ENCODE data around the gene GNAI3.

Gene GNAI3

DNA sequence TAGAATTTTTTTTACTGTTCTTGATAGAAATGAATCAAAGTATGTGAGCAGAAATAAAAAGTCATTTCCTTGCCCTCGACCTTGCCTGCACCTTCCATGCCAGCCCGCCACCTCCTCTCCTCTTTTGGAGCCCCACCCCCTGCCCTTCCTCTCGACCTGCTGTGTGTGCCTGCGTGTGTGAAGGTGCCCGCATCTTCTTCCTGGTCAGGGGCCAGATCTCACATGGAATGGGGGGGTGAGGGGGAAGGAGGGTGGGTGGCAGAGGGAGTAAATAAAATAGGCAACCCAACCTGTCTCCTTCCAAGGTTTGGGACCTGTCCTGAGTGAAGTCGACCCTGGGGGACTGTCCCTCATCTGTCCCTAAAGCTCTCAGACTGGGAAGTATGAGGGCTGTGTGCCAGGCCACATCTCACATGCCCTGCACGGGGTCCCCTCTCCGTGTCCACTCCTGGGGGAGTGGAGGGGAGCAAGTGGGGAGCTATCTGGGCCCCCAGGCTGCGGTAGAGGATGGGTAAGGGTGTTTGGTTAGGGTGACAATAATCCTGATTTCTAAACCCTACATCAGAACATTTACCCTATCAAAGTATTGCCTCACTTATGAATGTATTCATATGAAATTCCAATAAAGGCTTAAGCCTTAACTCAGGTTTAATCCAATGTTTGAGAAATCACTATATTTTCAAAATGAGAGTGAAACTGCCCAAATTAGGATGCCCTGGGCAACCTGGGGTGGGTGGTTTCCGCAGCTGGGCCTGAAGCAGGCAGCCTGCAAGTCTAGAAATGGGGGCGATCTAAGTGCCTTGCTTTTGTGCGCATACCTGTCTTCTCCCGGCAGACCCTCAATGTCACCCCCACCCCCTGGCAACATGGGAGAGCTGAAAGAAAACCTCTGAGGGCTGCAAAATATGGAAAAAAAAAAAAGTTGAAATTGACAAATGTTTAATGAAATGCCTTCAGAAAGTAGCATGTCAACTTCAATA is 86.6 kb downstream of the GNAI3 start:
- FAIRE-seq (no peak), DNase-seq (ENCODE audit: low spot score) (no peak)

DNA sequence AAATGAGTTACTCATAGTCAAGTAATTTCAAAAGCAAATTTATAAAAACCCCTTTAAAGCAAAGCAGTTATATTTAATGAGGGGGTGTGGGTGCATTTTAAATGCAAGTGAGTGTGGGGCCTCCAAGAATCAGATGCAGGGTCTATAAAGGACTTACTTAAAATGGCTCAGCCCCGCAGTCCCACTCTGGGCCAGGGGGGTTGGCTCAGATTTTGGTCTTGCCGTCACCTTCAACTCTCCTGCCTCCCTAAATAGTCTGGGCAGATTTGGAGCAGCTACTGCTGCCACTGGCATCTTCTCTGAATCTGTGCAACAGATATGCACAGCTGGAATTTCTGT is 87.4 kb downstream of the GNAI3 start:
- DNase-seq (ENCODE audit: low spot score): no peak
- FAIRE-seq: no peak

DNA sequence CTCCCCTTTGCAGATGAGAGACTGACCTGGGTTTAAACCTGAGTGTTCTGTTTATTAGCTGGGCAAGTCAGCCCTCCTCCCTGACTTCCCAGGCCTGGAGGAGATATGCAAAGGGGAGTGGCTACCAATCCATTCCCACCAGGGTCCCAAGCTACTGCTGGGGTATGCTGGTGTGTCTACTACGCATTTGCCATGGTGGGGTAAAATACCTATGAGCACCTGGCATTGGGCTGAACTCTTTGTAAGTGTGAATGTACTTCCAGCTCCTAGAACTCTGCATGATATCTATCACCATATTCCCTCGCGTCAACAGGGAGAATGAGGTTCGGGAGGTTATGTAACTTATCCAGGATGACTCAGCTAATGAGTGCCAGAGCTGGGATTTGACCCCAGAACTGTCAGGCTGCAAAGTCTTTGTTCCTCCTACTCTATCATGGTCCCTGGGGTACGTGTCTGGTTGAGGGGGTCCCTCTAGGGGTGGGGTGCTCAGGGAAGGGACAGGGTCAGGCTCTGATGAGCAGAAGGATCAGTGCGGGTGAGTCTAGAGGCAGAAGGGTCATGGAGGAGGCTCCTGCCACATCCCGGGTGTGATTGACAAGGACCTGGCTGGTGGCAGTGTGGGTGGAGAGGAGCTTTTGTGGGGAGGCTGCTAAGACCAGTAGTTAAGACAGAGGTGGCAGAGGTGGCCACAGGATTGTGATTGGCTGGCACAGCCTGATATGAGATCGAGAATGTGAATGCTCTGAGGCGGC is 88.0 kb downstream of the GNAI3 start:
- peak; percentile 17 for FAIRE-seq
- peak; percentile 53 for DNase-seq (ENCODE audit: low spot score)

DNA sequence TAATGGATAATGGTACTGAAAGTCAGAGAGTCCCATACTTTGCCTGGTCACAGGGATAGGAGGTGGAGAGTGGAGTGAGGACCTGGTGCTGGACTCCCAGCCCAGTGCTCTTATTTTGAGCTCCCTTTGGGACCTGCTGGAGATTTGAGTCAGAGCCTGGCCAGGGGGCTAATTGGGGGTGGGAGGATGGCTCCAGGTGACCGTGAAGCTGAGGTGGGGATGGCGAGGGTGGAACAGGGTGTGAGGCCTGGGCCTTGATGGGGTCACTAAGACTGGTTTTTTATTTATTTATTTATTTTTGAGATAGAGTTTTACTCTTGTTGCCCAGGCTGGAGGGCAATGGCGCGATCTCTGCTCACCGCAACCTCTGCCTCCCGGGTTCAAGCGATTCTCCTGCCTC is 89.0 kb downstream of the GNAI3 start:
- no peak for FAIRE-seq

DNA sequence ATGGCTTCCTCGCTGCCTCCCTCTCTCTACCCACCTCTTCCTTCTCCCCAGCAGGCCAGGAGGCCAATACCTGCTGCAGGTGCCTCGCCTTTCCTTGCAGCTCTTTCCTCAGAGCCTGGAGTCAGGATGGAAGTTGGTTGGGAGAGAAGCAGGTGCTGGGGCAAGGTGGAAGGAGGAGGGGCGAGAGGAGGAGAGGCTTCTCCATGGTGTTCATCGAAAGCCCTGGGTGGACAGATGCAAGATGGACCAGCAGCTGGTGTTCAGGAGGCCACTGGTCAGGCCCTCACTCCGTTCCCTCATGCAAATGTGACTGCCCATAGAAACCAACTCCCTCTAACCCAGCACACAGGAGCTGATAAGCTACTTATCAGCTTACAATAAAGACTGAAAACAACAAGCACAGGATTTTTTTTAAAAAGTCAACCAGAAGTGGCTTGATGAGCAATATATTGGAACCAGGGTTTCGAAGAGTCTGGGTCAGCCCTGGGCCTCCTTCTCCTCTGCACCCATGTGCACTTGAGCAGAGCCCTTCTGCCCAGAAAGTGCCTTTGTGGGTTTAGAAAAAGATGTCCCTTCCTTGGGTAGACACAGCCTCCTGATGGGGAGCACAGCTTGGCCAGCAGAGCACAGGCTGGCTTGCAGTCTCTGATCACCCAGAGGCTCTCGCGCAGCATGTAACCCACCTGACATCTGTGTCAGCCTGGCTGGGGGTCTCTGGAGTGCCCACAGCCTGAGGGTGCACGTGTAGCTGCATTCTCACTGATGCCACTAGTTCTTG is 90.8 kb downstream of the GNAI3 start:
- DNase-seq (ENCODE audit: low spot score): no peak
- FAIRE-seq: no peak

More for the DNA sequence above, 89.0 kb downstream of the GNAI3 start:
- no peak for DNase-seq (ENCODE audit: low spot score)

DNA sequence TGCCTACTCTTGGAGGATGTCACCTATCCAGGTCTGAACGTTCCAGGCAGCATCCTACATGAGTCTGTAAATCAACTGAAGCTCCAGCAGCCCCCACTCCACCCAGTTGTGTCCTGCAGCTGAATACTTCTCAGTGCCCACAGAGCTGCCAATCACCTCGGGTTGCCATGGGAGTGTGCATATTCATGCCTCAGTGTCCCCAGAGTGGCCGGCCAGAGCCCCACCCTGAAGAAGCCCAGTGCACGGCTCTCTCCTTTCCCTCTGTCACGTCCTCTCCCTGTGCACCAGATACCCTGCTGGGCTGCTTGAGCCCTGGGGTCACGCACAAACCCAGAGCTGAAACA is 91.4 kb downstream of the GNAI3 start:
- FAIRE-seq (no peak), DNase-seq (ENCODE audit: low spot score) (no peak)

DNA sequence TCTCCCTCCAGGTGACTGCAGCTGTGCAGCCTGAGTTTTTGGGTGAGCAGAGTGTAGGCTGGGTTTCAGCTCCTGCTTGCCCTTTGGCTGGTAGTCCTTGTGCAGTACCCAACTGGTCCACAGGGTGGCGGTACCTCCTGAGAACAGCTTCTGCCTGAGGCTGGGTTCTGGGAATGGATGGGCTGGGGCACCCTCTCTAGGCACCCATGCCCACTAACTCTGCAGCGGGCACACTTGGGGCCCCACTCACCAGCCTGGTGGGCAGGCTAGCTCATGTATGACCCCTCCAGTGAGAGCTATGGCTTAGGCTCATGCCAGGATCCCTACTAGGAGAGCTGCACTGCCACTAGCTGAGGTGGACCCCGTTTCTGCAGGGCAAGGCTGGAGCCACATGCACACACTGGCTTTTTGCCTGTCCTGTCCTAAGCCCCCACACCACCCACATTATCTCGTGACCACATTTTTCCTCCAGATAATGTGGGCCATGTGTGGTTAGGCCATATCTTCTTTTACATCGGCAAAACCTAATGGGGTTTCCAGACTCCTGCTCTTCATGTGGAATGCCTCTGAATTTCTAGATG is 92.0 kb downstream of the GNAI3 start:
- peak; percentile 84 for DNase-seq (ENCODE audit: low spot score)
- FAIRE-seq: peak; percentile 61

DNA sequence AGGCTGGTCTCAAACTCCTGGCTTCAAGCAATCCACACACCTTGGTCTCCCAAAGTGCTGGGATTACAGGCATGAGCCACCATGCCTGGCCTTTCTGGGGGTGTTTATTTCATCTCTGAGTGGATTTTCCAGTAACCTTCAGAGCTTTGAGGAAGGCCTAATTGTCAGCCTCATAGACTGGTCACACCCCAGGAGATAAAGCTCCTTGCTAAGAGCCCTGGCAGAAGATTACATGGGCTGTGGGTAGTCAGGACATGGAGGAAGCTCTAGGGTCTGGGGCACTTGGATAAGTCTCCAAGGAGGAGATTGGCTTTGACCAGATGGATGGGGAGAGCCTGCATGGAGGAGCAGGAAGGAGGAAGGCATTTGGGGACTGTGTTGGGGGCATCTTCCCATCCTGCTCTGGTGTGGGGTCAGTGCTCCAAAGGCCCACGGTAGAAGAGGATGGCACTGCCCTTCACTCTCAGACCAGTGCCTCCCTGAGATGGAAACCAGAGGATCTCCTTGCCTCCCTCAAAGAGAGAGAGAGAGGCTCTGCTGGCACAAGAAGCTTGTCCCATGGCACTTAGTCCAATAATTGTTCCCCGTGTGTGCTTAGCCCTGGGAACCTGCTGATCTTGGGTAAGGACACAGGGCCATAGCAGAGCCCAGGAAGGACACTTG is 92.8 kb downstream of the GNAI3 start:
- no peak for FAIRE-seq
- DNase-seq (ENCODE audit: low spot score): no peak

DNA sequence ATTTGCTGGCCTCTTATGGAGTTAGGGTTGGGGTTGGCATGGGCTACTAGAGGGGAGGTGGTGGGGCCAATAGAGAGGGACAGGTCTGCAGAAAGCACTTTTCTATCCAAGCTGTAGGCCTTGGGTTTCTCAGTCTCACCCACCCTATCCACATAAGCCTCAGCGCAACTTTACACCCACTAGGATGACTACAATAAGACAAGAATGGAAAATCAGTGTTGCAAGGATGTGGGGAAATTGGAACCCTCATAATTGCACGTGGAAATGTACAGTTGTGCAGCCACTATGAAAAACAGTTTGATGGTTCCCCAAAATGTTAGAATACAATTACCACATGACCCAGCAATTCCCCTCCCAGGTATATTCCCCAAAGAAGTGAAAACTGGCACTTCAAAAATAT is 93.4 kb downstream of the GNAI3 start:
- DNase-seq (ENCODE audit: low spot score) (no peak), FAIRE-seq (no peak)

DNA sequence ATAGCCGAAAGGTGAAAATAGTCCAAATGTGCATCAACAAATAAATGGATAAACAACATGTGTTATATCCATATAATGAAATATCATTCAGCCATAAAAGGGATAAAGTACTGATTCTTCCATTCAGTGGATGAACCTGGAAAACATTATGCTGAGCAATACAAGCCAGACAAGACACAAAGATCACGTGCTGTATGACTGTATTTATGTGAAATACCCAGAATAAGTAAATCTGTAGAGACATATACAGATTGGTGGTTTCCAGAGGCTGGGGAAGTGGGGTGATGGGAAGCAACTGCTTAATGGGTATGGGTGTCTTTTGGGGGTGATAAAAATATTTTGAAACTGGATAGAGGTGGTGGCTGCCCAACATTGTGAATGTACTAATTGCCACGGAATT is 94.2 kb downstream of the GNAI3 start:
- FAIRE-seq (no peak), DNase-seq (ENCODE audit: low spot score) (no peak)

DNA sequence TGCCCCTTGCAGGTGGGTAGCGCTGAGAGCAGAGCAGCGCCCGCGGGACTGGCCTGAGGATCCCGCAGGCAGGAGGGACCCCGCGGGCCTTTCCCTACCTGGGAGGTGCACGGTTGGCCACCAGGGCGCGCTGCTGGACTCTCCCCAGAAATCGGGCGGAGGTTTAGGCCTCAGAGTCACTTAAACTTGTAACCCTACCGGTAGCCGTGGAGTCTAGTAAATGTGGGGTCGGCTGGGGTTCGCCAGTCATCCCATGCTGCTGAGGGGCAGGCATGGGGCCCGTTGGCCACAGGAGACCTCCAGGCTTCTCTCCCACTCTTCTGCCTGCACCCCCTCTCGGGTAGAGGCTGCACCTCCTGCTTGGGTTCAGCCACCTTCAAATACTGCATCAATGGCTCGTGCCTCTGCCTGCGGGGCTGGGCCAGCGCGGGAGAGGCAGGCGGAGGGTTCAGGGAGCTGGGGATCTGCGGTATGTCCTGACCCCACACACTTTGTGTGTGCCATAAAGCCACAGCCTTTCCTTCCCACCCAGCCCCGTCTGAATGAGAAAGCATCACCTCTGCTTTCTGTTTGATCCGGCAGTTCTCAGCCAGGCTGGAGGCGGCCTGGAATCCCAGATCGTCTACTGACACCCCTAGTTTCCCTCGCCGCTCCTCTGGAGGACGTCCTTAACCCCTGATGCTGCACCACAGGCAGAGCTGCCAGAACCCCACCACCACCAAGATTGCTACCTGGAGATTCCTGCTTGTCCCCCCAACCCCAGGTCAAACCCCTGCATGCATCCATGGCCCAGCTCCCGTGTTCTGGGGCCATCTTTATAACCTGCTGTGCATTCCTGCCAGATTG is 95.2 kb downstream of the GNAI3 start:
- FAIRE-seq: no peak
- DNase-seq (ENCODE audit: low spot score): peak; percentile 90

DNA sequence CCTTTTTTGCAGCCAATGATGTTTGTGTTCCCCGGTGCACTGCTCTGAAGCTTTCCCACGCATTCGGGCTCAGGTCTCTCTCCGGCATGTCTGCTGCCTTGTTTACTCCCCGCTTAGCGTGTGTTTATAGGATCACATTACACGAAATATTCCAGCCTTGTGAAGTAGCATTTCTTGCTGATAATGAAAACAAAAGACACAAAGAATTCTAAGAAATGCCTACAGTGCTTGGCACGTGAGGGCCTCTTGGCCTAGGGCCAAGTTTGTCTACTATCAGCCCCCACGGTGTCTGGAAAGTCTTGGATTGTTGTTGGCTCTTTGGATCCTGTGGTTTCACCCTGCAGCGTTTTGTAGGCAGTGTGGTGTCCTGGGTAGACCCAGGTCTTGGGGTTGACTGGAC is 96.3 kb downstream of the GNAI3 start:
- no peak for DNase-seq (ENCODE audit: low spot score)
- no peak for FAIRE-seq

DNA sequence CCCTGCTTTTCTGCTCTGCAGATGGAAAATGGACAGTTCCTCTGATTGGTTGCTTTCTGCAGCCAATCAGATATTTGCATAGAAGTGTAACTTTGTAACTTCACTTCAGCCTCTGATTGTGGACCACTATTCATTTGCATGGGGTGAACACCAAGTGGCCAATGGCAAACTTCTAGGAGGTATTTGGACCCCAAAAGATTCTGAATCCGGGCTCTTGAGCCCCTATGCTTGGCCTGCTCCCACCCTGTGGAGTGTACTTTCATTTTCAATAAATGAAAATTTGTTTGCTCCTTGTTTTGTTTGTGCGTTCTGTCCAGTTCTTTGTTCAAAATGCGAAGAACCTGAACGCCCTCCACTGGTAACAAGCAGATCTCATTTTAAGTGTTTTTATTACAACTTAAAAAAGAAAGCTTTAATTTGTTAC is 101.1 kb downstream of the GNAI3 start:
- DNase-seq (ENCODE audit: low spot score): no peak
- no peak for FAIRE-seq

DNA sequence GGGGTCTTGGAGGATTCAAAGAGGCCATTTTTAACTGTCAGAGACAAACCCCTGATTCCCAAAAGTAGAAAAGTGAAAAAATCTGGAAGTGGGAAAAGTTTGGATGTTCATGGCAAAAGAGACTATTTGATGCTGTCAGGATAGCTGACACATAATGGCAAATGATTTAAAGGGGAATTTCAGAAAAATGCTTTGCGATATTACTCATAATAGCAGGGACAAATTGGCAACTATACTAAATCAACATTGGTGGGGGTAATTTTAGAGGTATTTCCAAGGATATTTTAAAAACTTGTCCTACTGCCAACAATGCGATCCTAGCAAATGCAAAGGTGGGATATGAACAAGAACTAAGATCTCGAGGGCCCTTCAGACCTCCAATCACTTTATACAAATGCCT is 102.2 kb downstream of the GNAI3 start:
- FAIRE-seq (no peak), DNase-seq (ENCODE audit: low spot score) (no peak)

DNA sequence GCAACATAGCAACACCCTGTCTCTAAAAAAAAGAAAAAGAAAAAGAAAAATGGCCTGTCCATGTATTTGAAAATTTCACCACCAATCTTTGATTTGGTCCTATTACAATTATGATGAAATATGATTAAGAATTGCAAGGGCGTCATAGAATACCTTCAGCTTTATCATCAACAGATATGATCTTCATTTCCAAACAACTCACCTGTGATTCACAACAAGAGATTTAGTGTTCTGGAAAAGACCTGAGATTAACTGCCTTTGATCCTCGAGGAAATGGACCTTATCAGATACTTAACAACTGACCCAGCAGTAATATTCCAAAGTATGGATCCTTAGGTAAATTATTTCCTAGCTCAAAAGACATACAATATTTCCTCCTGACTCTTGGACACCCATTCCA is 104.0 kb downstream of the GNAI3 start:
- no peak for FAIRE-seq

DNA sequence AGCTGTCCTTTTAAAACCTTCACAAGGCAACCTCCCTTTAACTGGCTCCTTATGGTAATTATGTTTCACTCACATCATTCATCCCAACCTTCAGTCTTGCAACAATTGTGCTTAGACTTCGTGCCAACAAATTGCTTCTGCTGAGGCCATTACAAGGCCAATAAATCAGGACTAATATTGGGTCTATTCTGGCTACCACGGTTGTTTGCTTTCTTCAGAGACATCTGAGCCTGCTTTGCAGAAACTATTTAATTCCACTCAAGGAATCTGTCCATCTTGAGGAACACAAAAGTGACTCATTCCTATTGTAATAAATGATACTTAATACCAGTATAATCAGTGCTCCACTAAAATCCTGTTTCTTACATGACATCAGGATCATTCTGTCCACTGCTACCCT is 104.9 kb downstream of the GNAI3 start:
- DNase-seq (ENCODE audit: low spot score): no peak
- no peak for FAIRE-seq

More for the DNA sequence above, 104.0 kb downstream of the GNAI3 start:
- no peak for DNase-seq (ENCODE audit: low spot score)

DNA sequence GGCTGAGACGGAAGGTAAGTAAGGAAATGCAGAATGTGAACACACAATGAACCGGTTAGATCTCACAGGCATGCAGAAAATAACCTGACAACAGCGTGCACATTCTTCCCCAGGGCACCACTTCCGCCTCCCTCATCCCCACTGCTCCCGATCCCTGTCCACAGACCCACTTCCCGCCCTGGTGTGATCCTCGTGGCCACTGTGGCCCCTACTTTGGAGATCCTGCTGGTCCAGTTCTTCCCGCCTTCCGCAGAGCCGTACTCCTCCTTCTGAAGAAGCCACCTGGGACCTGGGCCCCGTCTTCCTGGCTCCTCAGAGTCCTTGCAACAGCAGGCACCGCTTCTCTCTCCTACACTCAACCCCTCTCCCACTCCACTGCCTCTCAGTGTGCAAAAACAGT is 106.1 kb downstream of the GNAI3 start:
- DNase-seq (ENCODE audit: low spot score): no peak
- FAIRE-seq: no peak

DNA sequence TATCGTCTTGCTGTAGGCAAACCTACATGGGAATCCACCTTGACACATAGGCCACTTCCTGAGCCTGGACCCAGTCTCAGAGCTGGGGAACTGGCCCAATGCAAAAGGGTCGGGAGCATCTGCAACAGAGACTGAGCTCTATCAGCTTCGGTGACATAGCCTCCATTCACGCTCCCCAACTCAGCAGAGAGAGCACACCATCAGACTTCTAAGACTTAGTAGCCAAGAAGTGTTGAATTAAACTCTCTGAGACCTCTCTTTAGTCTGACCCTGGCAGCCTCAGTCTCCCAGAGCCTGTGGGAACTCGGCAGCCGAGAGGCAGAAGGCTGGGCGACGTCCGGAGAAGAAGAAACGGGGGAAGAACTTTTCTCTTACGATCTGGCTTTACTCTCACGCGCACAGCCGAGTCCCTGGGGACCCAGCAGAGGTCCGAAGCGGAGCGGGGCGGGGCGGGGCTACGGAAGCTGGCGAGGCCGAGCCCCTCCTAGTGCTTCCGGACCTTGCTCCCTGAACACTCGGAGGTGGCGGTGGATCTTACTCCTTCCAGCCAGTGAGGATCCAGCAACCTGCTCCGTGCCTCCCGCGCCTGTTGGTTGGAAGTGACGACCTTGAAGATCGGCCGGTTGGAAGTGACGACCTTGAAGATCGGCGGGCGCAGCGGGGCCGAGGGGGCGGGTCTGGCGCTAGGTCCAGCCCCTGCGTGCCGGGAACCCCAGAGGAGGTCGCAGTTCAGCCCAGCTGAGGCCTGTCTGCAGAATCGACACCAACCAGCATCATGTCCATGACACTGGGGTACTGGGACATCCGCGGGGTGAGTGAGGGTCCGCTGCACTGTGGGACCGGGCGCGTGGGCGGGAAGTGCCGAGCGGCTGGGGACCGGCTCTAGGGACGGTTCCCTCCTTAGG is 107.5 kb downstream of the GNAI3 start, which contains the start of gene GSTM4:
TSS of gene GSTM4 (plus strand) at position 485 of the 905 bp plus-strand sequence. CDS start at position 776, 291 bp downstream.
- FAIRE-seq: peak; percentile 44
- peak; percentile 93 for DNase-seq (ENCODE audit: low spot score)

DNA sequence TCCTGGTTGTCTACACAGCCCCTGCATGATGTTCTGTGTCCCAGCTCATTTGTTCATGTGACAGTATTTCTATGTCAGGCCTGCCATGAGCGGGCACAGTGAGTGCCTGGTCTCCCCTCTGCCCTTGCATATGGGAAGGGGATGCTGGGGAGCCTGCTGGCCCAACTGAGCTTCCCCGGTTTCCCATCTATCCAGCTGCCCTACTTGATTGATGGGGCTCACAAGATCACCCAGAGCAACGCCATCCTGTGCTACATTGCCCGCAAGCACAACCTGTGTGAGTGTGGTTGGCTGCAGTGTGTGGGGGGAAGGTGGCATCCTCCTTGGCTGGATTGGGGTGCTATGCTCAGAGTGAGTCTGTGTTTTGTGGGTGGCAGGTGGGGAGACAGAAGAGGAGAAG is 109.0 kb downstream of the GNAI3 start:
- DNase-seq (ENCODE audit: low spot score): no peak
- FAIRE-seq: no peak
